Subcutaneous adipose tissue (tissue), 4 donors: Measurements from ENCODE around the gene NPR2. TPM values are rescaled to one million over a fixed set of nuclear protein-coding genes. Genes with fewer than 3 reads are reported as not detected.

Source experiments
- total RNA-seq, 4 donors: library from RNA; depleted of rRNA; stranded (reverse); fragments of >200 nt; gene quantifications; one replicate each; pipeline ENCODE4 v1.1.0, GENCODE V29; 2016
- TF ChIP-seq, protein P1 (sequence below): fragments of 450-650 bp; IDR thresholded peaks from one replicate; pipeline ENCODE4 v1.5.1; 2016; ENCODE audit warnings: low read depth, mild to moderate bottlenecking, control low read depth, antibody characterized with exemption, moderate library complexity

The NPR2 gene
- total RNA-seq, 4 donors from 2014 or later = 15.8 to 36.1 (median 24.3) TPM

- TF ChIP-seq, protein P1, sequence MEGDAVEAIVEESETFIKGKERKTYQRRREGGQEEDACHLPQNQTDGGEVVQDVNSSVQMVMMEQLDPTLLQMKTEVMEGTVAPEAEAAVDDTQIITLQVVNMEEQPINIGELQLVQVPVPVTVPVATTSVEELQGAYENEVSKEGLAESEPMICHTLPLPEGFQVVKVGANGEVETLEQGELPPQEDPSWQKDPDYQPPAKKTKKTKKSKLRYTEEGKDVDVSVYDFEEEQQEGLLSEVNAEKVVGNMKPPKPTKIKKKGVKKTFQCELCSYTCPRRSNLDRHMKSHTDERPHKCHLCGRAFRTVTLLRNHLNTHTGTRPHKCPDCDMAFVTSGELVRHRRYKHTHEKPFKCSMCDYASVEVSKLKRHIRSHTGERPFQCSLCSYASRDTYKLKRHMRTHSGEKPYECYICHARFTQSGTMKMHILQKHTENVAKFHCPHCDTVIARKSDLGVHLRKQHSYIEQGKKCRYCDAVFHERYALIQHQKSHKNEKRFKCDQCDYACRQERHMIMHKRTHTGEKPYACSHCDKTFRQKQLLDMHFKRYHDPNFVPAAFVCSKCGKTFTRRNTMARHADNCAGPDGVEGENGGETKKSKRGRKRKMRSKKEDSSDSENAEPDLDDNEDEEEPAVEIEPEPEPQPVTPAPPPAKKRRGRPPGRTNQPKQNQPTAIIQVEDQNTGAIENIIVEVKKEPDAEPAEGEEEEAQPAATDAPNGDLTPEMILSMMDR = no peak
Observed at GRCh38 chr9:35812025-35812602, 20.7 kb downstream of the NPR2 start, which contains the start of gene SPAG8. SPAG8 (minus strand) TSS chr9:35812262; CDS start chr9:35812147, 115 bp downstream.

DNA sequence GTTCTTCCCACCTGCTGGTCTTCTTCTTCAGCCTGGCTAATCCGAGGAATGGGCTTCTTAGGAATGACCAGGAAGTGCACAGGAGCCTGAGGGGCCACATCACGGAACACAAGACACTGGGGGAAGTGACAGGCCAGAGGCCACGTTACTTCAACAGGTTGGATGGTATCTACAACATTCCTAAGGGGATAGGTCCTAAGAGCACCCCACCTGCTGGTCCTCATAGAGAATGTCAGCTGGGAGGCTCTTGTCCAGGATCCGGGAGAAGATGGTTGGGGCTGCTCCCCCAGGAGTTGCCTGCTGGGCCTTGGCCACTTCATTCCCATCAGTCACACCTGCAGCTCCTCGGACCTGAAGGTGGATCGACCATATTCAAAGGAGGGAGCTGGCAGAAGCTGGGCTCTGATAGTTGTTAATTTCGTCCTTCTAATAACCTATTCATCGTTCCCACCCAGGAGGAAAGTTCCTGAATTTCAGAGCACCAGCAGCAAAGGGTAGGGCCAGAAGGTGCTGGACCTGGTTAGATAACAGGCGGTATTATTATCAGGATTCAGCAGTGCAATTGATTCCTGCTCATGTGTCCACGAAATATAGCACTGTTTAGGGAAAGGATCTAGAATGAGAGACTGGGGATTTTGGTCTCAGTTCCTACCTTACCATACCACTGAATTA lies 22.2 kb downstream of the NPR2 start:
- TF ChIP-seq, protein P1 = no peak

GRCh38 chr9:35814106-35814840 lies 22.9 kb downstream of the NPR2 start:
- TF ChIP-seq, protein P1 = no peak

- TF ChIP-seq, protein P1 = no peak
Observed at GRCh38 chr9:35814841-35815543, 23.6 kb downstream of the NPR2 start, which contains the start of gene HINT2. HINT2 (minus strand) TSS chr9:35815042; CDS start chr9:35814979, 63 bp downstream.

GRCh38 chr9:35816708-35817107 lies 25.3 kb downstream of the NPR2 start:
- TF ChIP-seq, protein P1 = no peak

DNA sequence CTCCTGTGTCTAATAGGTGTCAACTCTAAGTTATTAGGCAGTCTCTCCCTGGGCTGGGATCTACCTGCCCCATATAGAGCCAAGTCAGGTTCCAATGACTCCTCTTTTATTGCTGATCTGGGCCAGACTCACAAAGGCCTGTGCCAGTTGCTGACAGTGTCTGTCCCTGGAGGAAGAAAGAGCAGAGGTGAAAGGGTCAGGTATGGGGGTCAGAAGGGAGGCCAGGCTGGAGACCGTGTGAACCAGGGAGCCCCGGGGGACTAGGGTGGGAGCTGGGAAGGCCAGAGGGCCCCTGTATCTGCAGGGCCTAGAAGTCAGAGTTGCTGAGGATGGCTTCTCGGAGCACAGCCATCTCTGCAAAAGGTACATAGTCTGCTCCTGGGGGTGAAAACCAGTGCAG lies 26.9 kb downstream of the NPR2 start:
- TF ChIP-seq, protein P1 = no peak
